Glomerular visceral epithelial cell (primary cell): Measurements from ENCODE around the gene RNU5D-1.
"Not testable (repeated sequence)": the region's sequence is repeated elsewhere in the genome, so short reads cannot be mapped to it uniquely, and the experiment has no call there.

Source experiments
- DNase-seq: peaks from one replicate; pipeline ENCODE4 v3.0.0-alpha.2; 2016; ENCODE audit errors: extremely low spot score

Gene RNU5D-1

GRCh38 chr1:44700573-44700972, 30.4 kb downstream of the RNU5D-1 start:
- DNase-seq: no peak

GRCh38 chr1:44699375-44699774, 31.6 kb downstream of the RNU5D-1 start:
- not testable (repeated sequence) for DNase-seq

- no peak for DNase-seq
Observed at GRCh38 chr1:44698138-44698537, 32.8 kb downstream of the RNU5D-1 start.

- no peak for DNase-seq
Observed at GRCh38 chr1:44696789-44697345, 34.1 kb downstream of the RNU5D-1 start.

- DNase-seq: no peak
Observed at GRCh38 chr1:44696101-44696500, 34.9 kb downstream of the RNU5D-1 start.

GRCh38 chr1:44695671-44696070, 35.3 kb downstream of the RNU5D-1 start:
- no peak for DNase-seq

- DNase-seq: no peak
Observed at GRCh38 chr1:44694863-44695478, 36.0 kb downstream of the RNU5D-1 start.

GRCh38 chr1:44693900-44694299, 37.1 kb downstream of the RNU5D-1 start:
- no peak for DNase-seq

- no peak for DNase-seq
Observed at GRCh38 chr1:44693159-44693558, 37.8 kb downstream of the RNU5D-1 start.

GRCh38 chr1:44689447-44689765, 41.6 kb downstream of the RNU5D-1 start:
- no peak for DNase-seq

GRCh38 chr1:44688760-44689446, 42.1 kb downstream of the RNU5D-1 start:
- no peak for DNase-seq

- peak; percentile 13 for DNase-seq
Observed at GRCh38 chr1:44685881-44686280, 45.1 kb downstream of the RNU5D-1 start.

- no peak for DNase-seq
Observed at GRCh38 chr1:44685218-44685617, 45.8 kb downstream of the RNU5D-1 start.

GRCh38 chr1:44684525-44684924, 46.4 kb downstream of the RNU5D-1 start:
- DNase-seq: no peak

- DNase-seq: no peak
Observed at GRCh38 chr1:44682883-44683265, 48.1 kb downstream of the RNU5D-1 start.

- DNase-seq: no peak
Observed at GRCh38 chr1:44681905-44682882, 48.8 kb downstream of the RNU5D-1 start.
